T47D (cell line): ENCODE results near the gene ASB2.

Experiments used
- DNase-seq, 2 experiments: peaks; one replicate each; pipeline versions ENCODE4 v3.0.0 to v3.0.0-alpha.2; 2011 to 2012; ENCODE audit warnings: low read depth in 1 of 2, low spot score in 1 of 2
- JUND ChIP-seq: IDR thresholded peaks from 2 replicates; pipeline ENCODE4 v1.6.1; 2012; ENCODE audit warnings: low read depth
- in situ Hi-C: cut with HindIII; loops from 2 replicates; pipeline ENCODE4 v1.10.0; 2016; ENCODE audit warnings: low sequenced_read_pairs, low pct_unique_long_range_greater_than_20kb

The ASB2 gene

GRCh38 chr14:93915800-93916199 lies 60.6 kb downstream of the ASB2 start:
- in situ Hi-C loops = no loop called here
- no peak for TF ChIP-seq JUND

GRCh38 chr14:93915070-93915705 lies 61.2 kb downstream of the ASB2 start:
- in situ Hi-C loops = no loop called here
- no peak for TF ChIP-seq JUND
- no peak for DNase-seq

More at GRCh38 chr14:93915800-93916199, 60.6 kb downstream of the ASB2 start:
- DNase-seq = peak in 1 of 2 experiments; percentile 24

GRCh38 chr14:93914278-93914677 lies 62.1 kb downstream of the ASB2 start:
- in situ Hi-C loops = no loop called here
- no peak for DNase-seq
- TF ChIP-seq JUND = no peak

GRCh38 chr14:93912782-93913181 lies 63.6 kb downstream of the ASB2 start:
- in situ Hi-C loops = no loop called here
- no peak for TF ChIP-seq JUND
- no peak for DNase-seq

GRCh38 chr14:93911975-93912615 lies 64.3 kb downstream of the ASB2 start:
- no peak for DNase-seq
- TF ChIP-seq JUND = no peak
- in situ Hi-C loops = no loop called here

- in situ Hi-C loops = no loop called here
- TF ChIP-seq JUND = no peak
These were observed 66.8 kb downstream of the ASB2 start for GRCh38 chr14:93909429-93910128.

GRCh38 chr14:93906341-93907329 lies 69.7 kb downstream of the ASB2 start:
- DNase-seq = peak; percentile 83 to 84
- in situ Hi-C loops = no loop called here
- TF ChIP-seq JUND = no peak

More at GRCh38 chr14:93909429-93910128, 66.8 kb downstream of the ASB2 start:
- no peak for DNase-seq

- in situ Hi-C loops = no loop called here
- no peak for DNase-seq
- no peak for TF ChIP-seq JUND
These were observed 70.7 kb downstream of the ASB2 start for GRCh38 chr14:93905623-93906022.

- no peak for TF ChIP-seq JUND
- in situ Hi-C loops = no loop called here
These were observed 72.8 kb downstream of the ASB2 start for GRCh38 chr14:93903342-93904184.

GRCh38 chr14:93902619-93903307 lies 73.6 kb downstream of the ASB2 start:
- in situ Hi-C loops = no loop called here

More at GRCh38 chr14:93903342-93904184, 72.8 kb downstream of the ASB2 start:
- DNase-seq = peak in 1 of 2 experiments; percentile 42

GRCh38 chr14:93901813-93902212 lies 74.6 kb downstream of the ASB2 start:
- no peak for TF ChIP-seq JUND
- DNase-seq = no peak
- in situ Hi-C loops = no loop called here

More at GRCh38 chr14:93902619-93903307, 73.6 kb downstream of the ASB2 start:
- no peak for TF ChIP-seq JUND
- DNase-seq = no peak
